ENCODE measurements around the gene HPS5.

HPS5 gene

GRCh38 chr11:18239655-18240054 is 82.3 kb downstream of the HPS5 start:
- no peak for DNase-seq (ENCODE audit: low read depth in 3 of 3)

GRCh38 chr11:18236664-18237356 is 85.1 kb downstream of the HPS5 start, which contains the start of gene SAA4:
Gene SAA4 (minus strand): TSS chr11:18236802. CDS start chr11:18235926, 876 bp downstream.
- no peak for DNase-seq (ENCODE audit: low read depth in 3 of 3)

- DNase-seq (ENCODE audit: low read depth in 3 of 3) = no peak
Observed at GRCh38 chr11:18235394-18236334, 86.3 kb downstream of the HPS5 start.

- DNase-seq (ENCODE audit: low read depth in 3 of 3) = no peak
Observed at GRCh38 chr11:18233912-18234311, 88.0 kb downstream of the HPS5 start.

GRCh38 chr11:18230859-18231258 is 91.1 kb downstream of the HPS5 start:
- no peak for DNase-seq (ENCODE audit: low read depth in 3 of 3)

- DNase-seq (ENCODE audit: low read depth in 3 of 3) = no peak
Observed at GRCh38 chr11:18229501-18229900, 92.4 kb downstream of the HPS5 start.

All from stimulated activated CD4-positive, alpha-beta T cell treated with anti-CD3 and anti-CD28 coated beads, TNF-alpha, amount 100 ng/mL, for 24 hours (primary cell).